HG03520 (cell line): ENCODE measurements around the gene OR9I1.

Source experiments
- ATAC-seq: cut with Tn5 transposase; IDR thresholded peaks from one replicate; pipeline ENCODE4 v1.9.1; 2021; ENCODE audit warnings: mild to moderate bottlenecking, moderate library complexity; ENCODE audit not compliant: unreplicated experiment

Gene OR9I1, protein sequence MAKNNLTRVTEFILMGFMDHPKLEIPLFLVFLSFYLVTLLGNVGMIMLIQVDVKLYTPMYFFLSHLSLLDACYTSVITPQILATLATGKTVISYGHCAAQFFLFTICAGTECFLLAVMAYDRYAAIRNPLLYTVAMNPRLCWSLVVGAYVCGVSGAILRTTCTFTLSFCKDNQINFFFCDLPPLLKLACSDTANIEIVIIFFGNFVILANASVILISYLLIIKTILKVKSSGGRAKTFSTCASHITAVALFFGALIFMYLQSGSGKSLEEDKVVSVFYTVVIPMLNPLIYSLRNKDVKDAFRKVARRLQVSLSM

DNA sequence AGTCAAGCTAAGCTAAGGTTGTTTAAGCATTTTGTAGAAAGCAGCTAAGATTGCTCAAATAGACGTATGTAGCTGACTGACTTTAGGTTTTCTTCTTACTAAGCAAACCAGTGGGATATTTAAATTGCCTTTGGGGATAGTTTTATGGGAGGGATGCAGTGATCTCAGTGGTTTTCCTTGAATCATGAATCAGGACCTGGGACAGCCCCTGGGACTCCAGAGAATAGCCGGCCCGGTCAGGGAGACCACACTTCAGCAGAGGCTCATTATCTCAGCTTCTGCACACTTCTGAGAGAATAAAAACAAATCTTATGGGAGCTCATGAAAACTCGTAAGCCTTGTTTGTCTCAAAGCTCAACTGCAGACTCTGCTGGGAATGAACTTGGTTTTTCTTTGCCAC, at the start of gene OR9I1:
Gene OR9I1, minus strand, starts transcription at position 62 of the 400 bp plus-strand sequence. CDS start 6,086 bp downstream, outside the sequence.
- no peak for ATAC-seq

DNA sequence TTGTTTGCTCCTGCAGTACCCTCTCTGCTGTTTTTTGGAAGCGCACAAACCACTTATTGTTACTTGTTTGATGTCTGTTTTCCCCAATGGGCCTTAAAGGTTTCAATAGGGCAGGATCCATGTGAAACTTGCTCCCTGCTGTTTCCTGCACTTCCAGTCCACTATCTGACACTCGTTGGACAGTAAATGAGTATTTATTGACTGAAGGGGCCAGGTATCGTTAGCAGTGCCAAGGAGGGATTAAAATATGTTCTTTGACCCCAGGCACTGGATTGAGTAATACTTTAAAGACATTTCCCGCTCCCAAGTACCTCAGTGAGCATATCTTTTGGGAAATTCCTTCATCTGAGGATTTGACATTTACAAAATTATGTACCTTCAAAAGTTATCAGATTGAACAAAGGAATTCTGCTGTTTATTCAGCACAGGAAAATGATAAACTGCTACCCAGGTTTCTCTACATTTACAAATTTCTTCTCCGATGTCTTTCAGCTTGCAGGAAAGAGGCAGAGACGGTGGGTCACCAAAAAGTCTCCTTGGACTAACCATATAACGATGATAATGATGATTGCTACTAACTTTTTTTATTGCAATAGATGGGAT, 40.3 kb upstream of the OR9I1 start:
- ATAC-seq: no peak

GRCh38 chr11:58164990-58165389, 39.7 kb upstream of the OR9I1 start:
- ATAC-seq: no peak

DNA sequence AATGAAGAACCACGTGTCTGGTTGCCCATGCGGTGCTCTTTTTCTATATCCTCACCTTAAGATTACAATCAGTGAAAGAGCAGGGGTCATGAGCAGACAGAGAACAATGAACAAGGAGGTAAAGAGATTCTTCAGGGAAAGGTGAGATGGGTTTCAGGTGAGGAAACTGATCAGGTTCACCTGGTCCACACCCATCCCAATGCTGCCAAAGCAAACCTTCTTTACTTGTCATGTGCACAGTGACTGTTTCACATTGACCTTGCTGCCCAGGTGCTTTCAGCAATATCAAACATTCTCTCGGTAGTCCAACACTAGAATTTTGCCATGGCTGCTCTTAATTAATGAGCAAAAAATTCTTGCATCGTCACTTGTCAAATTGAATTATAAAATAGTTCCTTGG, 39.1 kb upstream of the OR9I1 start:
- no peak for ATAC-seq

GRCh38 chr11:58152781-58153180, 27.5 kb upstream of the OR9I1 start:
- no peak for ATAC-seq

DNA sequence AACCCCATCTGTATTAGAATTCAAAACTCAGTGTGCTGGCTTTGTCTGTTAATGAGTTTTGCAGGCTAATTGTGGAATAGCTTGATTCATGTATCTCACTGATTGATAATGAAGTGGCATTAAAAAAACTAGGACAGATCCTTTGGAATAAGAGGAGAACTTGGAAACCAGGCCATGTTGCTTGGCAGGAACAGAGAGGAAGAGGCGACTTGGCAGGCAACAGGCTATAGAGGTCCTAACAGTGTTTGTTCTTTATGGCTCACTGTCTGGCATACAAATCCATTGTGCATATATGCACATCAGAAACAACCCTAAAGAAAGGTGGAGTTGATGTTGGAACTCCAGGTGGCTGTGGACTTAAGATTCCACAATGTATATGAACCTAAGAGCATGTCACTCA, 17.4 kb upstream of the OR9I1 start:
- ATAC-seq: no peak

- ATAC-seq: no peak
These were observed 9.8 kb upstream of the OR9I1 start for GRCh38 chr11:58135171-58135570.

- ATAC-seq: no peak
These were observed 8.8 kb upstream of the OR9I1 start for GRCh38 chr11:58134151-58134550.

DNA sequence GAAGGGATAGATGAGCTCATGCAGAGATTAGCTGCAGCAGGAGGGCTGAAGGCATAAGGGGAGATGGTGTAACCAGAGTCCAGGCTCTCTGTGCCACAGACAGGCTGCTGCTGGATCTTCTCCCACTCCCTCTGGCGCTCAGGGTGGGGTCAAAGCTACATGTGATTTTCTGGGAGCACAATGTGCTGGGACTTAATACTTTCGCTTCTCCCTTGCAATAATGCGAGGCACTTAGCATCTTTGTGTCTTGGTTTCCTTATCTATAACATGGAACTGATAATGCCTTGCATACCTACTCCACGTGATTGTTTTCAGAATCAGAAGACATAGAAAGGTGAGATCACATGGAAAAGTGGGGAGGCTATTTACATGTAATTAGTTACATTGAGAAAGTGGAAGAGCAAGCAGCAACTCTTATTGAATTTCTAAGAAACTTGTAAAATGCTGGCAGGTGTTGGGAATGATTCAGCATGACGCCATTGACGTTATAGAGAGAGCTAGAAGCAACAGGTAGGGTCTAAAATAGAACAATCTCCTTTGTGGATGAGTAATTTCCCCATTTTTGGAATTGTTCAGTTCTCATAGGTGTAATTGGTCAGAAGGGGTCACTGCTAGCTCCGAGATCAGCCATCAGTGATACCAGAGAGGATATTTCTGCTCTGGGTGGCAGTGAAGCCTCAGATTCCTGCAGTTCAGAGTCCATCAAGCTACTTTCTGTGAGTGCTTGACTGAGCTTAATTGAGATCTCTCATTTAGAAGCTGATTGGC, 8.2 kb upstream of the OR9I1 start:
- no peak for ATAC-seq

DNA sequence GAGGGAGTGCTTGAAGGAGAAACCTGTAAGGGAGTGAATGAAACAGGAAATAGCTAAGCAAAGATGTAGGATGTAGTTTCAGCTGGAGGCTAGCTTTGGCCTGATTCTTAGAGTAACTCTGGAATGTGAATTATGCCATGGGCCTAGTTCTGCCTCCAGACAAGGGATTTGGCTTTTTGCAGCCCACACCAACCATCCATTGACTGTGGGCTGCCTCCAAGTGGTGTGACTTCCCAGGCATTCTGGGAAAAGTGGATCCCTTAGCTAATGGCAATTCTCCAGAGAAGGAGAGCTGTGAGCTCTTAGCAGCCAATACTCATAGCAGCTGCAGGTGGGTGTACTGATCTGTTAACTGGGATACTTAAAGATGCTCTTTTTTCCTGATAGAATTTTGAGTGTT, 2.0 kb upstream of the OR9I1 start:
- no peak for ATAC-seq

DNA sequence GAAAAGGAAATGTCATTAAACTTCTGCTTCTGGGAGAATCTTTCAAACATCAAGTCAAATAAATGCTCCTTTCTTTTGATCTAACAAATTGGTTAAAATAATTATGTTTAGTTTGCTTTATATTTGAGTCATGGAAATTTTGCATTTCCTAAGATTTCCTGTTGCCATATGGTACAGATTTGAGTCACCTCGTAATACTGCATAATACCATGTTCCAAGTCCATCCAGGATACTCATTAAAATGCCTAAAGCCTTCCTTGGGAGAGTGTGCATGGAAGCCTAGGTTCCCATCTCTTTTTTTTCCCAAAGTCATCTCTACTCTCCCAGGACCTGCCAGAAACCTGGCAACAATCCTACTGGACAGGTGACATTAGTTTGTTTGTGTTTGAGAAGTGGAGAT, 4.2 kb downstream of the OR9I1 start:
- no peak for ATAC-seq

- no peak for ATAC-seq
These were observed 27.9 kb downstream of the OR9I1 start for GRCh38 chr11:58097437-58097836.

GRCh38 chr11:58086528-58086927, 38.8 kb downstream of the OR9I1 start:
- ATAC-seq: no peak

GRCh38 chr11:58075781-58076180, 49.5 kb downstream of the OR9I1 start:
- ATAC-seq: no peak

- no peak for ATAC-seq
These were observed 54.7 kb downstream of the OR9I1 start for GRCh38 chr11:58070585-58070984.

DNA sequence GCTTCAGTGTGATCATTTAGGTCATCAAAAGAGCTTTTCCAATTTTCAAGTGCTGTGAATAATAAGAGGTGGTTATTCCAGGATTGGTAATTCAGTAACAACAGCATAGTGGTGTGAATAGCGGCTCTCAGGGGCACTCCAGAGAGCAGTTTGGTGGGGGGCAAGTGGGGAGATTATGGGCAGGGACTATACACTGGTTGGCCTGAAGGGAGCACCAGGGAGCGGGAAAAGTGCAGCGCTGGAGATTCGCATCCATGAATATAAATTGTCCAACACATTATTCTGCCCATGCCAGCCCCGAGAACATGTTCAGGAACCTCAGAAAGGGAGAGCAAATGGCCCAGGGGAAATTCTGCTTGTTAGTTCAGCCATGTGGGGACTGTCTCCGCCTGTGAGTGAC, 56.7 kb downstream of the OR9I1 start:
- ATAC-seq: no peak

DNA sequence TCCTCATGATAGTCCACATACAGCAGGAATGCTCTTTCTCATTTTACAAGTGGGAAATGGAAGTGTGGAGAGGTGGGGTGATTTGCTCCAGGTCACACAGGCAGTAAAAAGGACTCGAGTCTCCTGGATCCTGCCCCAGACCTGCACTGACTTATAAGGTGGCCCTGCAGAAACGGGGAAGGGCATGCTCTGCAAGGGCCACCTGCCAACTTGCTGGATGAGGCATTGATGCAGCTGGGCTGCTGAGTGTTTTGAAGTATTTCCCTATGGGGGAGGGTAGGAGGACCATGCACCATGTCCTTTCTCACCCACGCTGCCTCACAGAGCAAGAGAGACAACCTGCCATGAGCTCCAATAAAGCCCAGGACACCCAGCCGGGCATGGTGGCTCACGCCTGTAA, 57.6 kb downstream of the OR9I1 start:
- ATAC-seq: no peak
